Measurements from ENCODE around the gene ZNF737.
A peak's percentile ranks its signal among the peaks of the same experiment; 100 is the strongest.
"Not testable (repeated sequence)": the region's sequence is repeated elsewhere in the genome, so short reads cannot be mapped to it uniquely, and the experiment has no call there.

Gene ZNF737

DNA sequence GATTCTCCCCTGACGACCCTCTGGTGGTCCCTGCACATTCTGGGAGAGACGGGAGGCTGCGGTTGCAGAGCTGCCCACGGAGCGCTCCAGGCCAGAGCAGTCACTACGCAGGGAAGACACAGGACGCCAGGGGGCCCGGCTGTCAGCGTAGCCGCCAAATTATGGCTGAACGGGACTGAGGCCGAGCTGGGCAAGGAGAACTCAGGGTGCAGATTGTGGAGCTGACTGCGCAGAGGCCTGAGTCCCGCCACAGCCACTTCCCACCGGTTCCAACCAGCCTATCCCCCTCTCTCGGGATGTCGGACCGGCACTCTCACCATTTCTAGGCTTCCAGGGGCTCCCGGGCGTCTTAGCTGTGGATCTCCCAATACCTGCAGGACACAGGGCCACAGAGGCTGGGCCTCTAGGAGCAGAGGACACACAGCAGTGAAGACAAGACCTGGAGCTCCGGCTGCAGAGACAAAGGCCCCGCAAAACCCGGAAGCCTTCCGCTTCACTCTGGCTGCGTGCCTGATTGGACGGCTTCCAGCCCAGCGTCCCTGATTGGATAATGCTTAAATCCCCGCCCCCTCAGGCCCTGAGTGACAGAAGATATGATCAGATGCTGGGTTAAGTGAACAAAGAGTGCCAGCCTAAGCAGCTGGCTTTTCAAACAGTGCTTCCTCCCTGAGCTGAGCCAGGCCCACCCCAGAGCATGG is at the start of gene ZNF737:
Gene ZNF737, minus strand, starts transcription at position 461 of the 698 bp plus-strand sequence. Its CDS starts 141 bp downstream, at position 320.
- peak; percentile 76 to 84 for DNase-seq (ENCODE audit: low read depth in 2 of 2)

DNA sequence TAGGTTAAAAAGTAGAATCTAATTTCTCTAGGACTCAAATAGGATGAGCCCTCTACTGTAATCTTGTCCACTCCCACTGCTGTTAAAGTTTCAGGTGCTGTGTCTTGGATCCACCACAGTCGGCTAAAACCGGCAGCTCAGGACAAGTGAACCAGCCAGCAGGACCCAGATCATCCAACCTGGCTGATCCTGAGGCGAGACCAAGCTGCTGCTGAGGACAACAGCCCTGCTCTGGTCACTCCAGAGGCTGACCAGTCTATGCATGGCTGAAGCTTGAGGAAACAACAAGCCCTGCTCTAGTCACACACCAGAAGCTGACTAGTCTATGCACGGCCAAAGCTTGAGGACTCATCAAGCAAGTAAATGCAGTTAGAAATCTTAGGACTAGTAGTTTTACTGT is 49.4 kb upstream of the ZNF737 start:
- not testable (repeated sequence) for DNase-seq (ENCODE audit: low read depth in 2 of 2)

- no peak for DNase-seq (ENCODE audit: low read depth in 2 of 2)
These were observed 47.2 kb upstream of the ZNF737 start for GRCh38 chr19:20612711-20613316.

- no peak for DNase-seq (ENCODE audit: low read depth in 2 of 2)
These were observed 46.3 kb upstream of the ZNF737 start for GRCh38 chr19:20611866-20612265.

DNA sequence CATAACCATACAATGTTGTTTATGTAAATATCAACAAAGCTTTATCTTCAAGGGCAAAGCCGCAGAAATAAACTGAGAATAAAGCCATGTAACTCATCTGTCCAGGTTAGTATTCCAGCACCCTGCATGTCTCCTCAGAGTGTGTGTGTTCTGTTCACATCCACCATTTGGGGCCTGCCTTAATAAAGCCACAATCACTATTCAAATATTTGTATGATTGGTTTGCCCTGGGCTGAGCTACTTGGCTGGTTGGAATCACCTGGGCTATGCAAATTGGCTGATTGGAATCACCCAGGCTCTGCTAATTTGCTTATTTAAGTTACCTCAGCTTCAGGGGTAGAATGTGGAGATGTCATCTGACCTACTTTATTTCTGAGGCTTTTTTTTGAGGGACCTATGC is 42.4 kb upstream of the ZNF737 start:
- DNase-seq (ENCODE audit: low read depth in 2 of 2), result no peak

DNA sequence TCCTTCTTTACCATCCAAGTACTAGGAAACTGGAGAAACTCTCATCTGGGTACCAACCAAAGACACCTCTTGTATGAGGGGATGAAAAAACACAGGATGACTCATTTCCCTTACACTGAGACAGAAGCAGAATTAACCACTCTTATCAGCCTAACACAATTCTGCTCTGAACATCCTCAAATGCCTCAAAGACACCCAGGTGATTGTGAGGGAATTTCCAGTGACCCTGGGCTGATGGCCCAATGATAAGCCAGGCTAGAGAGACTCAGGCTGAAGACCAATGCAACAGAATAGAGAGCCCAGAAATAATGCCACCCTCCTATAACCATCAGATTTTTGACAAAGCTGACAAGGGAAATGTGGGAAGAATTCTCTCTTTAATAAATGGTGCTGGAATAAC is 7.0 kb downstream of the ZNF737 start:
- DNase-seq (ENCODE audit: low read depth in 2 of 2), result no peak

DNA sequence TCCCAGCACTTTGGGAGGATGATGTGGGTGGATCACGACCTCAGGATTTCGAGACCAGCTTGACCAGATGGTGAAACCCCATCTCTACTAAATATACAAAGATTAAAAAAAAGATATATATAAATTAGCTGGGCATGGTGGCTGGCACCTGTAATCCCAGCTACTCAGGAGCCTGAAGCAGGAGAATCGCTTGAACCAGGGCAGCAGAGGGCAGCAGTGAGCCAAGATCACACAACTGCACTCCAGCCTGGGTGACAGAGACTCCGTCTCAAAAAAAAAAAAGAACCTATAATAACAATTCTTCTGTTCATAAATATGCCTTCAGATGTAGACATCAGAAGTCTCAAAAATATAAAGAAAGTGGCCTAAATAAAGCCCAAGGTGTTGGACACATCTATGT is 7.6 kb downstream of the ZNF737 start:
- peak in 1 of 2 donors; percentile 7 for DNase-seq (ENCODE audit: low read depth in 2 of 2)

DNA sequence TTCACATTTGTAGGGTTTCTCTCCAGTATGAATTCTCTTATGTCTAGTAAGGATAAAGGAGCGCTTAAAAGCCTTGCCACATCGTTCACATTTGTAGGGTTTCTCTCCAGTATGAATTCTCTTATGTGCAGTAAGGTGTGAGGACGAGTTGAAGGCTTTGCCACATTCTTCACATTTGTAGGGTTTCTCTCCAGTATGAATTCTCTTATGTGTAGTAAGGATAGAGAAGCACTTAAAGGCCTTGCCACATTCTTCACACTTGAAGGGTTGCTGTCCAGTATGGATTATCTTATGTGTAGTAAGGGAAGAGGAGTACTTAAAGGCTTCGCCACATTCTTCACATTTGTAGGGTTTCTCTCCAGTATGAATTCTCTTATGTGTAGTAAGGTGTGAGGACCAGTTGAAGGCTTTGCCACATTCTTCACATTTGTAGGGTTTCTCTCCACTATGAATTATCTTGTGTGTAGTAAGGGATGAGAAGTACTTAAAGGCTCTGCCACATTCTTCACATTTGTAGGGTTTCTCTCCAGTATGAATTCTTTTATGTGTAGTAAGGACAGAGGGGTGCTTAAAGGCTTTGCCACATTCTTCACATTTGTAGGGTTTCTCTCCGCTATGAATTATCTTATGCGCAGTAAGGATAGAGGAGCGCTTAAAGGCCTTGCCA is 20.8 kb downstream of the ZNF737 start:
- DNase-seq (ENCODE audit: low read depth in 2 of 2), result not testable (repeated sequence)

GRCh38 chr19:20530303-20530702 is 35.3 kb downstream of the ZNF737 start:
- not testable (repeated sequence) for DNase-seq (ENCODE audit: low read depth in 2 of 2)

GRCh38 chr19:20513189-20513904 is 52.2 kb downstream of the ZNF737 start:
- DNase-seq (ENCODE audit: low read depth in 2 of 2), result no peak

DNA sequence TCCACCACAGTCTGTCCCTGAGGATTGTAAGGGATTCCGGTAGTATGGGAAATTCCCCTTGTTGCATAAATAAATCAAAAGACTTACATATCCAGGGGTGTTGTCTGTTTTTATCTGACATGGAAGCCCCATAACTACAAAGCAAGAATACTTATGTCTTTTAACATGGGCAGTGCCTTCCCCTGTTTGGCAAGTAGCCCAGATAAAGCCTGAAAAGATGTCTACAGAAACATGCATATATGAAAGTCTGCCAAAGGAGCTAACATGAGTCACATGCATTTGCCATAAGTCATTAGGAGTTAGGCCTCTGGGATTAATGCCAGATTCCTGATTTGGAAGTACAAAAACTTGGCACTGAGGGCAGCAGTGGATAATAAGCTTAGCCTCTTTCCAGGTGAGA is 62.1 kb downstream of the ZNF737 start:
- DNase-seq (ENCODE audit: low read depth in 2 of 2), result no peak
